ENCODE results near the gene KLK7.

DNA sequence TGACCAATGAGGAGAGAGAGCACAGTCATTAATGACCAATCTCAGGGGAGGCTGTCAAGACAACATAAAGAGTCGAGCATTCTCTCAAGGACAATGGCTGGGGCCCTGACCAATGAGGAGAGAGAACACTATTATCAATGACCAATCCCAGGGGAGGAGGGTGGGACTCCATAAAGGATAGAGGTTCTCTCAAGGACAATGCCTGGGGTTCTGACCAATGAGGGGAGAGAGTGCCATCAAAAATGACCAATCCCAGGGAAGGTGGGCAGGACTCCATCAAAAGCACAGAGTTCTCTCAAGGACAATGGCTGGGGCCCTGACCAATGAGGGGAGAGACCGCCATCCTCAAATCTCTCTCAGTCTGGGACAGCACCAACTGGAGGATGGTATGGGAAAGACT, 46.0 kb upstream of the KLK7 start:
- TF ChIP-seq, protein P1, sequence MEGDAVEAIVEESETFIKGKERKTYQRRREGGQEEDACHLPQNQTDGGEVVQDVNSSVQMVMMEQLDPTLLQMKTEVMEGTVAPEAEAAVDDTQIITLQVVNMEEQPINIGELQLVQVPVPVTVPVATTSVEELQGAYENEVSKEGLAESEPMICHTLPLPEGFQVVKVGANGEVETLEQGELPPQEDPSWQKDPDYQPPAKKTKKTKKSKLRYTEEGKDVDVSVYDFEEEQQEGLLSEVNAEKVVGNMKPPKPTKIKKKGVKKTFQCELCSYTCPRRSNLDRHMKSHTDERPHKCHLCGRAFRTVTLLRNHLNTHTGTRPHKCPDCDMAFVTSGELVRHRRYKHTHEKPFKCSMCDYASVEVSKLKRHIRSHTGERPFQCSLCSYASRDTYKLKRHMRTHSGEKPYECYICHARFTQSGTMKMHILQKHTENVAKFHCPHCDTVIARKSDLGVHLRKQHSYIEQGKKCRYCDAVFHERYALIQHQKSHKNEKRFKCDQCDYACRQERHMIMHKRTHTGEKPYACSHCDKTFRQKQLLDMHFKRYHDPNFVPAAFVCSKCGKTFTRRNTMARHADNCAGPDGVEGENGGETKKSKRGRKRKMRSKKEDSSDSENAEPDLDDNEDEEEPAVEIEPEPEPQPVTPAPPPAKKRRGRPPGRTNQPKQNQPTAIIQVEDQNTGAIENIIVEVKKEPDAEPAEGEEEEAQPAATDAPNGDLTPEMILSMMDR (IDR thresholded peaks at IDR 0.05): no peak
- no peak for TF ChIP-seq TEAD4 (CRISPR knock-in tag; IDR thresholded peaks at IDR 0.05)
- TF ChIP-seq, protein P2, sequence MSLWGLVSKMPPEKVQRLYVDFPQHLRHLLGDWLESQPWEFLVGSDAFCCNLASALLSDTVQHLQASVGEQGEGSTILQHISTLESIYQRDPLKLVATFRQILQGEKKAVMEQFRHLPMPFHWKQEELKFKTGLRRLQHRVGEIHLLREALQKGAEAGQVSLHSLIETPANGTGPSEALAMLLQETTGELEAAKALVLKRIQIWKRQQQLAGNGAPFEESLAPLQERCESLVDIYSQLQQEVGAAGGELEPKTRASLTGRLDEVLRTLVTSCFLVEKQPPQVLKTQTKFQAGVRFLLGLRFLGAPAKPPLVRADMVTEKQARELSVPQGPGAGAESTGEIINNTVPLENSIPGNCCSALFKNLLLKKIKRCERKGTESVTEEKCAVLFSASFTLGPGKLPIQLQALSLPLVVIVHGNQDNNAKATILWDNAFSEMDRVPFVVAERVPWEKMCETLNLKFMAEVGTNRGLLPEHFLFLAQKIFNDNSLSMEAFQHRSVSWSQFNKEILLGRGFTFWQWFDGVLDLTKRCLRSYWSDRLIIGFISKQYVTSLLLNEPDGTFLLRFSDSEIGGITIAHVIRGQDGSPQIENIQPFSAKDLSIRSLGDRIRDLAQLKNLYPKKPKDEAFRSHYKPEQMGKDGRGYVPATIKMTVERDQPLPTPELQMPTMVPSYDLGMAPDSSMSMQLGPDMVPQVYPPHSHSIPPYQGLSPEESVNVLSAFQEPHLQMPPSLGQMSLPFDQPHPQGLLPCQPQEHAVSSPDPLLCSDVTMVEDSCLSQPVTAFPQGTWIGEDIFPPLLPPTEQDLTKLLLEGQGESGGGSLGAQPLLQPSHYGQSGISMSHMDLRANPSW (CRISPR knock-in tag; conservative IDR thresholded peaks at IDR 0.05; ENCODE audit: low read depth): no peak
- no peak for TF ChIP-seq FOXP1 (CRISPR knock-in tag; IDR thresholded peaks at IDR 0.05; ENCODE audit: borderline replicate concordance)
- TF ChIP-seq MLX (CRISPR knock-in tag; IDR thresholded peaks at IDR 0.05): no peak
- TF ChIP-seq, protein P3, sequence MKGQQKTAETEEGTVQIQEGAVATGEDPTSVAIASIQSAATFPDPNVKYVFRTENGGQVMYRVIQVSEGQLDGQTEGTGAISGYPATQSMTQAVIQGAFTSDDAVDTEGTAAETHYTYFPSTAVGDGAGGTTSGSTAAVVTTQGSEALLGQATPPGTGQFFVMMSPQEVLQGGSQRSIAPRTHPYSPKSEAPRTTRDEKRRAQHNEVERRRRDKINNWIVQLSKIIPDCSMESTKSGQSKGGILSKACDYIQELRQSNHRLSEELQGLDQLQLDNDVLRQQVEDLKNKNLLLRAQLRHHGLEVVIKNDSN (CRISPR knock-in tag; IDR thresholded peaks at IDR 0.05): no peak
- no peak for TF ChIP-seq NR2C2 (CRISPR knock-in tag; IDR thresholded peaks at IDR 0.05)
- TF ChIP-seq ZNF416 (CRISPR knock-in tag; IDR thresholded peaks at IDR 0.05): no peak
- TF ChIP-seq, protein P4, sequence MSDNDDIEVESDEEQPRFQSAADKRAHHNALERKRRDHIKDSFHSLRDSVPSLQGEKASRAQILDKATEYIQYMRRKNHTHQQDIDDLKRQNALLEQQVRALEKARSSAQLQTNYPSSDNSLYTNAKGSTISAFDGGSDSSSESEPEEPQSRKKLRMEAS (CRISPR knock-in tag; IDR thresholded peaks at IDR 0.05): no peak
- no peak for TF ChIP-seq E2F1 (CRISPR knock-in tag; IDR thresholded peaks at IDR 0.05)

Data from WTC11 (cell line).